Muscle layer of duodenum (tissue), 2 donors: ENCODE results near the gene ARL6IP1.

Experiments
- H3K27ac ChIP-seq: one replicate; pipeline ENCODE4 v1.7.0; 2013; ENCODE audit warnings: mild to moderate bottlenecking, low read length
- H3K27me3 ChIP-seq: one replicate; pipeline ENCODE4 v1.7.0; 2013; ENCODE audit warnings: low read depth, mild to moderate bottlenecking, control low read depth, low read length
- H3K36me3 ChIP-seq, 2 donors: one replicate each; pipeline ENCODE4 v1.7.0; 2013; ENCODE audit warnings: low read length in 2 of 2, control low read depth in 1 of 2, mild to moderate bottlenecking in 1 of 2; ENCODE audit not compliant: insufficient read depth in 2 of 2, control insufficient read depth in 1 of 2
- H3K4me1 ChIP-seq, 2 donors: one replicate each; pipeline ENCODE4 v1.7.0; 2013; ENCODE audit warnings: low read length in 2 of 2, mild to moderate bottlenecking in 2 of 2, control low read depth in 1 of 2, moderate library complexity in 1 of 2; ENCODE audit not compliant: insufficient read depth in 2 of 2, control insufficient read depth in 1 of 2
- H3K4me3 ChIP-seq, 2 donors: one replicate each; pipeline ENCODE4 v1.7.0; 2013; ENCODE audit warnings: low read length in 2 of 2, low read depth in 1 of 2, mild to moderate bottlenecking in 1 of 2
- H3K9me3 ChIP-seq, 2 donors: one replicate each; pipeline ENCODE4 v1.7.0; 2013; ENCODE audit warnings: low read length in 2 of 2, control low read depth in 1 of 2, mild to moderate bottlenecking in 1 of 2; ENCODE audit not compliant: control insufficient read depth in 1 of 2
- donor health status: healthy.

Gene ARL6IP1

GRCh38 chr16:18797746-18798145 is 3.6 kb downstream of the ARL6IP1 start:
- Histone ChIP-seq H3K4me3 (no peak overlapping the region), H3K27me3 (no peaks in the 10 kb centered on the region), H3K27ac (no peak overlapping the region), H3K36me3 (peaks cover 16 to 35% of the 10 kb centered on the region in 2 donors), H3K4me1 (peaks cover 3 to 14% of the 10 kb centered on the region in 2 donors), H3K9me3 (no peaks in the 10 kb centered on the region)

GRCh38 chr16:18796377-18796776 is 5.0 kb downstream of the ARL6IP1 start:
- Histone ChIP-seq H3K4me1 (peaks cover 3 to 14% of the 10 kb centered on the region in 2 donors), H3K4me3 (no peak overlapping the region), H3K27me3 (no peaks in the 10 kb centered on the region), H3K36me3 (peaks cover 26 to 44% of the 10 kb centered on the region in 2 donors), H3K27ac (no peak overlapping the region), H3K9me3 (no peaks in the 10 kb centered on the region)

GRCh38 chr16:18792836-18793433 is 8.4 kb downstream of the ARL6IP1 start:
- Histone ChIP-seq H3K9me3 (no peaks in the 10 kb centered on the region), H3K27ac (no peak overlapping the region), H3K4me3 (no peak overlapping the region), H3K4me1 (peaks cover 5 to 14% of the 10 kb centered on the region in 2 donors), H3K27me3 (no peaks in the 10 kb centered on the region), H3K36me3 (peaks cover 31 to 45% of the 10 kb centered on the region in 2 donors)

- peak within 1 kb of the TSS; percentile 90 for H3K27ac ChIP-seq
- H3K4me1 ChIP-seq, result peaks cover 15 to 41% of the 10 kb centered on the region in 2 donors
Measured at GRCh38 chr16:18789850-18790706, 11.3 kb downstream of the ARL6IP1 start, which contains the start of gene RPS15A. Gene RPS15A (minus strand): TSS chr16:18790334. CDS start chr16:18789113, 1,221 bp downstream.

GRCh38 chr16:18789515-18789849 is 11.9 kb downstream of the ARL6IP1 start:
- Histone ChIP-seq H3K36me3 (peaks cover 46 to 49% of the 10 kb centered on the region in 2 donors), H3K4me3 (peak overlapping the region; percentile 98), H3K4me1 (peaks cover 15 to 41% of the 10 kb centered on the region in 2 donors), H3K9me3 (no peaks in the 10 kb centered on the region), H3K27ac (peak overlapping the region; percentile 90), H3K27me3 (no peaks in the 10 kb centered on the region)

More at GRCh38 chr16:18789850-18790706, 11.3 kb downstream of the ARL6IP1 start, which contains the start of gene RPS15A:
- Histone ChIP-seq H3K27me3 (no peaks in the 10 kb centered on the region), H3K4me3 (peak within 1 kb of the TSS; percentile 98), H3K36me3 (peaks cover 47 to 50% of the 10 kb centered on the region in 2 donors), H3K9me3 (no peaks in the 10 kb centered on the region)

- Histone ChIP-seq H3K27ac (peak overlapping the region; percentile 90), H3K36me3 (peaks cover 43 to 49% of the 10 kb centered on the region in 2 donors), H3K4me1 (peaks cover 15 to 41% of the 10 kb centered on the region in 2 donors), H3K9me3 (no peaks in the 10 kb centered on the region), H3K27me3 (no peaks in the 10 kb centered on the region), H3K4me3 (peak overlapping the region; percentile 98)
Measured at GRCh38 chr16:18788828-18789514, 12.4 kb downstream of the ARL6IP1 start.

GRCh38 chr16:18784917-18785623 is 16.3 kb downstream of the ARL6IP1 start:
- no peak overlapping the region for H3K27ac ChIP-seq
- H3K4me1 ChIP-seq, result peaks cover 15 to 41% of the 10 kb centered on the region in 2 donors
- H3K4me3 ChIP-seq, result peak overlapping the region in 1 of 2 donors; percentile 12

GRCh38 chr16:18783430-18784341 is 17.7 kb downstream of the ARL6IP1 start:
- Histone ChIP-seq H3K4me1 (peaks cover 15 to 35% of the 10 kb centered on the region in 2 donors), H3K36me3 (peaks cover 42 to 43% of the 10 kb centered on the region in 2 donors), H3K9me3 (no peaks in the 10 kb centered on the region), H3K27me3 (no peaks in the 10 kb centered on the region), H3K4me3 (no peak overlapping the region), H3K27ac (no peak overlapping the region)

More at GRCh38 chr16:18784917-18785623, 16.3 kb downstream of the ARL6IP1 start:
- H3K27me3 ChIP-seq, result no peaks in the 10 kb centered on the region
- no peaks in the 10 kb centered on the region for H3K9me3 ChIP-seq
- peaks cover 42 to 43% of the 10 kb centered on the region in 2 donors for H3K36me3 ChIP-seq

GRCh38 chr16:18782697-18783429 is 18.5 kb downstream of the ARL6IP1 start:
- Histone ChIP-seq H3K27ac (no peak overlapping the region), H3K4me3 (no peak overlapping the region), H3K36me3 (peaks cover 37 to 38% of the 10 kb centered on the region in 2 donors), H3K27me3 (no peaks in the 10 kb centered on the region), H3K4me1 (peaks cover 9 to 27% of the 10 kb centered on the region in 2 donors), H3K9me3 (no peaks in the 10 kb centered on the region)
